Keratinocyte (primary cell): ENCODE measurements around the gene CFAP46. TPM values are rescaled to one million over a fixed set of nuclear protein-coding genes. Genes with fewer than 3 reads are reported as not detected.

ENCODE experiments used
- DNase-seq: peaks from one replicate; pipeline ENCODE4 v3.0.0-alpha.2; 2011; ENCODE audit warnings: low read depth, missing footprints, low spot score
- FAIRE-seq: peaks from 2 replicates; lab custom pipeline; 2011; peaks lifted over from hg19 to GRCh38; lab: Jason Lieb, UNC
- H2AFZ ChIP-seq: 2 replicates; pipeline ENCODE4 v1.6.0; 2012; ENCODE audit warnings: low read length, control low read depth, inconsistent platforms; ENCODE audit not compliant: control insufficient read depth
- H3K27ac ChIP-seq: 2 replicates; pipeline ENCODE4 v1.5.1; 2011; ENCODE audit warnings: low read length; ENCODE audit not compliant: control insufficient read depth, insufficient read depth
- H3K27me3 ChIP-seq: 3 replicates; pipeline ENCODE4 v1.6.0; 2011; ENCODE audit warnings: low read length; ENCODE audit not compliant: control insufficient read depth, insufficient read depth; ENCODE audit errors: extremely low read depth
- H3K36me3 ChIP-seq, 2 experiments: 2 replicates in 1 of 2; 3 replicates in 1 of 2; pipeline ENCODE4 v1.5.1; 2011; ENCODE audit warnings: low read length in 2 of 2, mild to moderate bottlenecking in 1 of 2; ENCODE audit not compliant: control insufficient read depth in 2 of 2, insufficient read depth in 2 of 2; ENCODE audit errors: extremely low read depth in 1 of 2
- H3K4me1 ChIP-seq: 3 replicates; pipeline ENCODE4 v1.5.1; 2011; ENCODE audit warnings: low read length; ENCODE audit not compliant: control insufficient read depth, insufficient read depth; ENCODE audit errors: extremely low read depth
- H3K4me2 ChIP-seq: 3 replicates; pipeline ENCODE4 v1.6.0; 2011; ENCODE audit warnings: low read depth, low read length; ENCODE audit not compliant: control insufficient read depth, insufficient read depth; ENCODE audit errors: extremely low read depth
- H3K4me3 ChIP-seq, 3 experiments: fragments of 200-600 bp in 1 of 3; sonication (generic) in 1 of 3; 2 replicates in 2 of 3; 3 replicates in 1 of 3; pipeline ENCODE4 v1.5.1; 2011 to 2016; ENCODE audit warnings: low read length in 3 of 3, mild to moderate bottlenecking in 3 of 3, control low read depth in 2 of 3, inconsistent platforms in 1 of 3, low read depth in 1 of 3, mixed read lengths in 1 of 3, mixed run types in 1 of 3, moderate library complexity in 1 of 3; ENCODE audit not compliant: control insufficient read depth in 2 of 3, insufficient read depth in 2 of 3; ENCODE audit errors: extremely low read depth in 1 of 3
- H3K79me2 ChIP-seq: 2 replicates; pipeline ENCODE4 v1.6.0; 2012; ENCODE audit warnings: low read length; ENCODE audit not compliant: control insufficient read depth, insufficient read depth
- H3K9ac ChIP-seq: 3 replicates; pipeline ENCODE4 v1.6.0; 2011; ENCODE audit warnings: low read length; ENCODE audit not compliant: control insufficient read depth, insufficient read depth; ENCODE audit errors: extremely low read depth
- H3K9me1 ChIP-seq: 3 replicates; pipeline ENCODE4 v1.6.0; 2011; ENCODE audit warnings: low read length; ENCODE audit not compliant: control insufficient read depth, insufficient read depth; ENCODE audit errors: extremely low read depth
- H3K9me3 ChIP-seq: 2 replicates; pipeline ENCODE4 v1.5.1; 2012; ENCODE audit warnings: low read depth, low read length; ENCODE audit not compliant: control insufficient read depth
- H4K20me1 ChIP-seq: 3 replicates; pipeline ENCODE4 v1.6.0; 2011; ENCODE audit warnings: low read length; ENCODE audit not compliant: control insufficient read depth, insufficient read depth; ENCODE audit errors: extremely low read depth
- CTCF ChIP-seq, 3 experiments: IDR thresholded peaks in 1 of 3; conservative IDR thresholded peaks in 1 of 3; optimal IDR thresholded peaks in 1 of 3; 2 replicates in 2 of 3; 3 replicates in 1 of 3; pipeline versions ENCODE3 to v1.5.1; 2011; ENCODE audit warnings: low read length in 3 of 3, mild to moderate bottlenecking in 3 of 3, moderate library complexity in 2 of 3, control low read depth in 1 of 3, inconsistent platforms in 1 of 3; ENCODE audit not compliant: insufficient read depth in 2 of 3; ENCODE audit errors: extremely low read depth in 1 of 3
- EZH2 ChIP-seq: IDR thresholded peaks from one replicate; pipeline ENCODE4 v1.6.1; 2012; ENCODE audit warnings: inconsistent platforms, mild to moderate bottlenecking, low read length, moderate library complexity
- dilution Hi-C: fragments of 300-500 bp; cut with MboI; formaldehyde crosslinking; loops from one replicate; pipeline ENCODE4 v1.7.0; 2020; ENCODE audit warnings: low sequenced_read_pairs; ENCODE audit not compliant: extremely low pct_ligation_motif_present
- polyA plus RNA-seq, 5 experiments: library from polyadenylated mRNA; depleted of rRNA in 3 of 5; stranded (reverse) in 3 of 5; stranded (forward) in 1 of 5; unstranded in 1 of 5; fragments of >200 nt; gene quantifications; 1 replicate in 1 of 5; 2 replicates in 3 of 5; 3 replicates in 1 of 5; pipeline versions ENCODE4 v1.2.1 to v1.2.3, GENCODE V29; 2011 to 2012; ENCODE audit warnings: missing spikeins in 2 of 5, low read depth in 1 of 5, low replicate concordance in 1 of 5

Gene CFAP46
- polyA plus RNA-seq, 1 donor (not counting 4 experiments of a cell fraction or from before 2014, with no cell fraction given): 1.00 TPM

- no peak overlapping the region for H3K4me3 ChIP-seq
- H3K4me2 ChIP-seq: no peak overlapping the region
- H3K36me3 ChIP-seq: no peaks in the 10 kb centered on the region
- H3K27ac ChIP-seq: no peak overlapping the region
- DNase-seq (no peak), FAIRE-seq (no peak)
- H4K20me1 ChIP-seq: no peaks in the 10 kb centered on the region
- peaks cover 6% of the 10 kb centered on the region for H3K9me3 ChIP-seq
- H3K9me1 ChIP-seq: no peaks in the 10 kb centered on the region
- TF ChIP-seq EZH2: no peak
- TF ChIP-seq CTCF (optimal IDR thresholded peaks at IDR 0.05 in 1 of 3, IDR thresholded peaks at IDR 0.05 in 1 of 3, conservative IDR thresholded peaks at IDR 0.05 in 1 of 3; ENCODE audit: extremely low read depth in 1 of 3, insufficient read depth in 2 of 3, low read length in 3 of 3): no peak
- H2AFZ ChIP-seq: no peak overlapping the region
- no peaks in the 10 kb centered on the region for H3K79me2 ChIP-seq
- dilution Hi-C loops: no loop called here
- H3K9ac ChIP-seq: no peak overlapping the region
- H3K4me1 ChIP-seq: no peaks in the 10 kb centered on the region
- H3K27me3 ChIP-seq: no peaks in the 10 kb centered on the region
Observed at GRCh38 chr10:132806561-132807003, 135.8 kb downstream of the CFAP46 start.

- DNase-seq (no peak), FAIRE-seq (no peak)
- no peaks in the 10 kb centered on the region for H3K36me3 ChIP-seq
- H3K9ac ChIP-seq: no peak overlapping the region
- H3K27ac ChIP-seq: no peak overlapping the region
- dilution Hi-C loops: no loop called here
- no peaks in the 10 kb centered on the region for H3K9me1 ChIP-seq
- H3K9me3 ChIP-seq: peaks cover 6% of the 10 kb centered on the region
- H3K4me1 ChIP-seq: no peaks in the 10 kb centered on the region
- no peaks in the 10 kb centered on the region for H3K79me2 ChIP-seq
- no peak overlapping the region for H2AFZ ChIP-seq
- TF ChIP-seq CTCF (optimal IDR thresholded peaks at IDR 0.05 in 1 of 3, IDR thresholded peaks at IDR 0.05 in 1 of 3, conservative IDR thresholded peaks at IDR 0.05 in 1 of 3; ENCODE audit: extremely low read depth in 1 of 3, insufficient read depth in 2 of 3, low read length in 3 of 3) (no peak), EZH2 (no peak)
- H3K4me3 ChIP-seq: no peak overlapping the region
- no peaks in the 10 kb centered on the region for H4K20me1 ChIP-seq
- no peak overlapping the region for H3K4me2 ChIP-seq
- H3K27me3 ChIP-seq: no peaks in the 10 kb centered on the region
Observed at GRCh38 chr10:132806110-132806509, 136.3 kb downstream of the CFAP46 start.
